GM12878 (cell line): ENCODE data around the gene FGL2.

Experiments used
- CHD4 ChIP-seq: fragments of 200-600 bp; sonication (generic); IDR thresholded peaks from 2 replicates; pipeline ENCODE4 v1.6.1; 2016; ENCODE audit warnings: mild to moderate bottlenecking
- EP300 ChIP-seq, 2 experiments: fragments of 150-350 bp in 1 of 2; IDR thresholded peaks; 2 replicates each; pipeline ENCODE4 v1.6.1; 2011 to 2012; ENCODE audit warnings: low read depth in 2 of 2, low read length in 2 of 2, borderline replicate concordance in 1 of 2, improper control_type of control experiment in 1 of 2, inconsistent platforms in 1 of 2; ENCODE audit not compliant: control insufficient read depth in 1 of 2
- HDAC6 ChIP-seq: fragments of 200-600 bp; sonication (generic); IDR thresholded peaks from one replicate; pipeline ENCODE4 v1.8.0; 2017; ENCODE audit warnings: antibody characterized with exemption; ENCODE audit not compliant: unreplicated experiment
- POLR2A ChIP-seq: IDR thresholded peaks from 2 replicates; pipeline ENCODE4 v1.6.1; 2011; ENCODE audit warnings: low read depth, mild to moderate bottlenecking, low read length
- POLR2AphosphoS5 ChIP-seq: IDR thresholded peaks from 2 replicates; pipeline ENCODE4 v1.6.1; 2011; ENCODE audit warnings: mild to moderate bottlenecking, low read length, inconsistent platforms
- PRDM15 ChIP-seq: fragments of 450-650 bp; formaldehyde crosslinking; IDR thresholded peaks from 2 replicates; pipeline ENCODE4 v1.4.0; 2020; ENCODE audit warnings: mild to moderate bottlenecking, moderate library complexity
- RBBP5 ChIP-seq: fragments of 200-600 bp; sonication (generic); conservative IDR thresholded peaks from 2 replicates; pipeline ENCODE4 v1.6.1; 2016
- TAF1 ChIP-seq: IDR thresholded peaks from 2 replicates; pipeline ENCODE4 v1.6.1; 2011; ENCODE audit warnings: mild to moderate bottlenecking, low read depth, low read length, borderline replicate concordance
- TF ChIP-seq, protein P1 (sequence below), 3 experiments: IDR thresholded peaks in 2 of 3; conservative IDR thresholded peaks in 1 of 3; 2 replicates each; pipeline ENCODE4 v1.5.1; 2011; ENCODE audit warnings: low read depth in 3 of 3, low read length in 3 of 3, mild to moderate bottlenecking in 3 of 3, control low read depth in 2 of 3, moderate library complexity in 2 of 3, inconsistent platforms in 1 of 3, mixed read lengths in 1 of 3; ENCODE audit not compliant: control insufficient read depth in 2 of 3, insufficient read depth in 1 of 3; ENCODE audit errors: extremely low read depth in 1 of 3
- TF ChIP-seq, protein P2 (sequence below): IDR thresholded peaks from 2 replicates; pipeline ENCODE4 v1.6.1; 2012; ENCODE audit warnings: mild to moderate bottlenecking, low read depth, low read length

DNA sequence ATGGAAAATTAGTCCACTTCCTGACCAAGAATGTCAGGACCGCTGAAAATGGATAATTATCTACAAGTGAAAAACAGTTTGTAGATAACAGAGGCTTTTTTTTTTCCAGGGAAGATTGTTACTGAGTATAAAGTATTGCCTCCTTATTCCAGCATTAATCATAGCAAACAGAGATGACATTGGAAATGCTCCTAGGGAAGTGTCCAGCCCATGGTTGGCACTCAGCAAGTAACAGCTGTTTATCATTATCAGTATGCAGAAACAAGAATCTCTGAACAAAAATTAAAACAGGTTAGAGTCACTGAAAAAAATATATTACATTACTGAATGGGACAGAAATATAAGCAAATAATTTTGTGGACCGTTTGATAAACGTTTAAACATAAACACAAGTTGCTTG lies 14.6 kb downstream of the FGL2 start:
- TF ChIP-seq POLR2A = no peak
- no peak for TF ChIP-seq POLR2AphosphoS5
- TF ChIP-seq, protein P1, sequence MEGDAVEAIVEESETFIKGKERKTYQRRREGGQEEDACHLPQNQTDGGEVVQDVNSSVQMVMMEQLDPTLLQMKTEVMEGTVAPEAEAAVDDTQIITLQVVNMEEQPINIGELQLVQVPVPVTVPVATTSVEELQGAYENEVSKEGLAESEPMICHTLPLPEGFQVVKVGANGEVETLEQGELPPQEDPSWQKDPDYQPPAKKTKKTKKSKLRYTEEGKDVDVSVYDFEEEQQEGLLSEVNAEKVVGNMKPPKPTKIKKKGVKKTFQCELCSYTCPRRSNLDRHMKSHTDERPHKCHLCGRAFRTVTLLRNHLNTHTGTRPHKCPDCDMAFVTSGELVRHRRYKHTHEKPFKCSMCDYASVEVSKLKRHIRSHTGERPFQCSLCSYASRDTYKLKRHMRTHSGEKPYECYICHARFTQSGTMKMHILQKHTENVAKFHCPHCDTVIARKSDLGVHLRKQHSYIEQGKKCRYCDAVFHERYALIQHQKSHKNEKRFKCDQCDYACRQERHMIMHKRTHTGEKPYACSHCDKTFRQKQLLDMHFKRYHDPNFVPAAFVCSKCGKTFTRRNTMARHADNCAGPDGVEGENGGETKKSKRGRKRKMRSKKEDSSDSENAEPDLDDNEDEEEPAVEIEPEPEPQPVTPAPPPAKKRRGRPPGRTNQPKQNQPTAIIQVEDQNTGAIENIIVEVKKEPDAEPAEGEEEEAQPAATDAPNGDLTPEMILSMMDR (IDR thresholded peaks at IDR 0.05 in 2 of 3, conservative IDR thresholded peaks at IDR 0.05 in 1 of 3; ENCODE audit: control insufficient read depth in 2 of 3, extremely low read depth in 1 of 3, insufficient read depth in 1 of 3, low read depth in 3 of 3, low read length in 3 of 3) = no peak
- no peak for TF ChIP-seq EP300 (IDR thresholded peaks at IDR 0.05; ENCODE audit: borderline replicate concordance in 1 of 2, control insufficient read depth in 1 of 2, low read depth in 2 of 2, low read length in 2 of 2)
- no peak for TF ChIP-seq HDAC6
- TF ChIP-seq TAF1 = no peak
- TF ChIP-seq PRDM15 = no peak
- no peak for TF ChIP-seq CHD4
- TF ChIP-seq RBBP5 = no peak
- TF ChIP-seq, protein P2, sequence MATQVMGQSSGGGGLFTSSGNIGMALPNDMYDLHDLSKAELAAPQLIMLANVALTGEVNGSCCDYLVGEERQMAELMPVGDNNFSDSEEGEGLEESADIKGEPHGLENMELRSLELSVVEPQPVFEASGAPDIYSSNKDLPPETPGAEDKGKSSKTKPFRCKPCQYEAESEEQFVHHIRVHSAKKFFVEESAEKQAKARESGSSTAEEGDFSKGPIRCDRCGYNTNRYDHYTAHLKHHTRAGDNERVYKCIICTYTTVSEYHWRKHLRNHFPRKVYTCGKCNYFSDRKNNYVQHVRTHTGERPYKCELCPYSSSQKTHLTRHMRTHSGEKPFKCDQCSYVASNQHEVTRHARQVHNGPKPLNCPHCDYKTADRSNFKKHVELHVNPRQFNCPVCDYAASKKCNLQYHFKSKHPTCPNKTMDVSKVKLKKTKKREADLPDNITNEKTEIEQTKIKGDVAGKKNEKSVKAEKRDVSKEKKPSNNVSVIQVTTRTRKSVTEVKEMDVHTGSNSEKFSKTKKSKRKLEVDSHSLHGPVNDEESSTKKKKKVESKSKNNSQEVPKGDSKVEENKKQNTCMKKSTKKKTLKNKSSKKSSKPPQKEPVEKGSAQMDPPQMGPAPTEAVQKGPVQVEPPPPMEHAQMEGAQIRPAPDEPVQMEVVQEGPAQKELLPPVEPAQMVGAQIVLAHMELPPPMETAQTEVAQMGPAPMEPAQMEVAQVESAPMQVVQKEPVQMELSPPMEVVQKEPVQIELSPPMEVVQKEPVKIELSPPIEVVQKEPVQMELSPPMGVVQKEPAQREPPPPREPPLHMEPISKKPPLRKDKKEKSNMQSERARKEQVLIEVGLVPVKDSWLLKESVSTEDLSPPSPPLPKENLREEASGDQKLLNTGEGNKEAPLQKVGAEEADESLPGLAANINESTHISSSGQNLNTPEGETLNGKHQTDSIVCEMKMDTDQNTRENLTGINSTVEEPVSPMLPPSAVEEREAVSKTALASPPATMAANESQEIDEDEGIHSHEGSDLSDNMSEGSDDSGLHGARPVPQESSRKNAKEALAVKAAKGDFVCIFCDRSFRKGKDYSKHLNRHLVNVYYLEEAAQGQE = no peak
